ENCODE measurements around the gene LINC01488. TPM values are rescaled to one million over a fixed set of nuclear protein-coding genes. Genes with fewer than 3 reads are reported as not detected.

The LINC01488 gene
- total RNA-seq, 6 donors from 2014 or later, result not detected

DNA sequence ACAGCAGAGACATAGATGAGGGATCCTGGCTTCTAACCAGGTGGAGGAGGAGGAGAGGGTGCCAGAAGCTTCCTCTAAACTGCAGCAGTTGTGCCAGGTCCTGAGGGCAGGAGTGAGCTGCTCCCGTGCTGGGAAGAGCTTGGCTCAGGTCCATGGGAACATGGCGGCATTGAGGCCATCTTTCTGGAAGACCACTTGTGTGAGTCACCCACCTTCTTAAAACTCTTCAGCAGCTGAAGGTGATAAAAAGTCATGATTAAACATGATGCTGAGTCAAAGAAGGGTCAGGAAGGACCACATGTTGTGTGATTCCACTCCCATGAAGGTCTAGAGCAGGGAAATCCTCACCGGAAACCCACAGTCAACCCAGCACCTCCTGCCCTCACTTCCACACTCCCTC, 35.1 kb downstream of the LINC01488 start:
- H3K4me1 ChIP-seq, result no peaks in the 10 kb centered on the region
- H3K27me3 ChIP-seq, result no peaks in the 10 kb centered on the region
- H3K27ac ChIP-seq, result no peak overlapping the region
- H3K36me3 ChIP-seq, result no peaks in the 10 kb centered on the region
- DNase-seq (no peak), ATAC-seq (ENCODE audit: low FRiP score in 2 of 2) (no peak)
- 83 to 85% methylated on average over 3 of the region's 3 CpGs for WGBS, 2 donors
- TF ChIP-seq POLR2A (IDR thresholded peaks at IDR 0.05) (no peak), CTCF (IDR thresholded peaks at IDR 0.05) (no peak), POLR2AphosphoS5 (IDR thresholded peaks at IDR 0.05) (no peak), EP300 (IDR thresholded peaks at IDR 0.05) (no peak)
- no peaks in the 10 kb centered on the region for H3K9me3 ChIP-seq
- no peak overlapping the region for H3K4me3 ChIP-seq

DNA sequence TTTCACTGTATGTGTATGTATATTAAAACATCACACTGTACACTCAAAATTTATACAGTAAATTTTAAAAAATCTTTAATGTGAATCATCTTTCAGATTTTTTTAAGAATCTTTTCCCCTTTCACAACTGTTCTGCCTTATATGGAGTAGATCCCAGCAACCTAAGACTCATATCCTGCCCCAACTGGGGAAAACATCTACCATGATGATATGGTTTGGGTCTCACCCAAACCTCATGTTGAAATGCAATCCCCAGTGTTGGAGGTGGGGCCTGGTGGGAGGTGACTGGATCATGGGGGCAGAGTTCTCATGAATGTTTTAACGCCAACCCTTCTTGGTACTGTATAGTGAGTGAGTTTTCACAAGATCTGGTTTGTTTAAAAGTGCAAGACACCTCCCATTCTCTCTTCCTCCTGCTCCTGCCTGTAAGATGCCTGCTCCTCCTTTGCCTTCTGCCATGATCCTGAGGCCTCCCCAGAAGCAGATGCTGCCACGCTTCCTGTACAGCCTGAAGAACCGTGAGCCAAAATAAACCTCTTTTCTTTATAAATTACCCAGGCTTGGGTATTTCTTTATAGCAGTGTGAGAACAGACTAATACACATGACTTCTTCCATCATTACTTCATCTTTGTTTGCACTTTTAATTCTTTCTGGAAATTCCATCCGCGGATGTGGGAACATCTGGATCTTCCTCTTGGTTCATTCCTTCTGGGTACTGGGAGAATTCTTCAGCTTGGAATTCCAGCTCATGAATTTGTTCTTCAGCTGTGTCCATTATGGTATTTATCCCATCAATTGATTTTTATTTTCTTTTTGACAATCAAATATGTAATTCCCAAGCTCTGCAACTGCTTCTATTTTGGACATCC, 36.9 kb downstream of the LINC01488 start:
- Histone ChIP-seq H3K36me3 (no peaks in the 10 kb centered on the region), H3K9me3 (no peaks in the 10 kb centered on the region), H3K4me1 (no peaks in the 10 kb centered on the region), H3K4me3 (no peak overlapping the region), H3K27ac (no peak overlapping the region), H3K27me3 (no peaks in the 10 kb centered on the region)
- no peak for DNase-seq
- no peak for TF ChIP-seq EP300 (IDR thresholded peaks at IDR 0.05)
- no peak for TF ChIP-seq POLR2A (IDR thresholded peaks at IDR 0.05)
- TF ChIP-seq CTCF (IDR thresholded peaks at IDR 0.05), result no peak
- no peak for TF ChIP-seq POLR2AphosphoS5 (IDR thresholded peaks at IDR 0.05)
- 73 to 87% methylated on average over 5 of the region's 5 CpGs for WGBS, 2 donors
- no peak for ATAC-seq (ENCODE audit: low FRiP score in 2 of 2)

DNA sequence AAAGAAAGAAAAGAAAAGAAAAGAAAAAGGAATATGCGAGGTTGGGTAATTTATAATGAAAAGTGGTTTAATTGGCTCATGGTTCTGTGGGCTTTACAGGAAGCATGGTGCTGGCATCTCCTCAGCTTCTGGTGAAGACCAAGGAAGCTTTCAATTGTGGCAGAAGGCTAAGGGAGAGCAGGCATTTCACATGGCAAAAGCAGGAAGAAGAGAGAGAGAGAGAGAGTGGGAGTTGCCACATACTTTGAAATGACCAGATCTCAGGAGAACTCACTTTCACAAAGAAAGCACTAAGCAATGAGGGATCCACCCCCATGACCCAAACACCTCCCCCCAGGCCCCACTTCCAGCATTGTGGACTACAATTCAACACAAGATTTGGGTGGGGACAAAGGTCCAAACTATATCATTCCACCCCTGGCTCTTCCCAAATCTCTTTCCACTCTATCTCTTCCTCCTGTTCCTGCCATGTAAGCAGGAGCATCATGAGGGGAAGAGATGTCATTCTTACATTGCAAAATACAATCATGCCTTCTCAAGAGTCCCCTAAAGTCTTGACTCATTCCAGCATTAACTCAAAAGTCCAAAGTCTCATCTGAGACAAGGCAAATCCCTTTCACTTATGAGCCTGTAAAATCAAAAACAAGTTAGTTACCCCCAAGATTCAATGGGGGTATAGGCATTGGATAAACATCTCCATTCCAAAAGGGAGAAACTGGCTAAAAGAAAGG, 38.9 kb downstream of the LINC01488 start:
- no peaks in the 10 kb centered on the region for H3K9me3 ChIP-seq
- 82% methylated on average over 1 of the region's 1 CpG for WGBS, 2 donors
- H3K4me1 ChIP-seq, result no peaks in the 10 kb centered on the region
- TF ChIP-seq CTCF (IDR thresholded peaks at IDR 0.05) (no peak), POLR2A (IDR thresholded peaks at IDR 0.05) (no peak), POLR2AphosphoS5 (IDR thresholded peaks at IDR 0.05) (no peak), EP300 (IDR thresholded peaks at IDR 0.05) (no peak)
- no peak for DNase-seq
- H3K27me3 ChIP-seq, result no peaks in the 10 kb centered on the region
- ATAC-seq (ENCODE audit: low FRiP score in 2 of 2), result no peak
- no peak overlapping the region for H3K27ac ChIP-seq
- no peak overlapping the region for H3K4me3 ChIP-seq
- H3K36me3 ChIP-seq, result no peaks in the 10 kb centered on the region

DNA sequence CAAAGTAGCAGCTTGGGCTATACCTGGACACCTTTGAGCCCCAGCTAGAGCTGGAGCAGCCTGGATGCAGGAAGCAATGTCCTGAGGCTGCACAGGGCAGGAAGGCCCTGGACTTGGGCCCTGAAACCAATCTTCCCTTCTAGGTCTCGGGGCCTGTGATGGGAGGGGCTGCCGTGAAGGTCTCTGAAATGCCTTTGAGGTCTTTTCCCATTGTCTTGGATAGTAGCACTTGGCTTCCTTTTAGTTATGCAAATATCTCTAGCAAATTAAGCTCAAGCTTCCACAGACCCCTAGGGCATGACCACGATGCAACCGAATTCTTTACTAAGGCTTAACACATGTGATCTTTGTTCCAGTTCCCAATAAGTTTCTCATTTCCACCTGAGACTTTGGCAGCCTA, 40.0 kb downstream of the LINC01488 start:
- no peaks in the 10 kb centered on the region for H3K4me1 ChIP-seq
- H3K36me3 ChIP-seq, result no peaks in the 10 kb centered on the region
- no peaks in the 10 kb centered on the region for H3K27me3 ChIP-seq
- WGBS, 2 donors, result 68 to 70% methylated on average over 4 of the region's 4 CpGs
- no peak for ATAC-seq (ENCODE audit: low FRiP score in 2 of 2)
- no peak overlapping the region for H3K4me3 ChIP-seq
- TF ChIP-seq EP300 (IDR thresholded peaks at IDR 0.05), result no peak
- TF ChIP-seq CTCF (IDR thresholded peaks at IDR 0.05), result no peak
- TF ChIP-seq POLR2A (IDR thresholded peaks at IDR 0.05), result no peak
- no peak for TF ChIP-seq POLR2AphosphoS5 (IDR thresholded peaks at IDR 0.05)
- H3K27ac ChIP-seq, result no peak overlapping the region
- no peaks in the 10 kb centered on the region for H3K9me3 ChIP-seq
- no peak for DNase-seq

Measured in upper lobe of left lung (tissue), 6 donors.